ENCODE measurements around the gene TCOF1.

TCOF1 gene

GRCh38 chr5:150404121-150404520 is 46.6 kb downstream of the TCOF1 start:
- no peak overlapping the region for H3K4me3 ChIP-seq (ENCODE audit: low read depth, low read length)
- no peak for DNase-seq (ENCODE audit: low read depth)
- no peak for TF ChIP-seq CTCF (IDR thresholded peaks at IDR 0.05; ENCODE audit: control insufficient read depth, extremely low read depth, insufficient read depth)

- H3K4me3 ChIP-seq (ENCODE audit: low read depth, low read length), result no peak overlapping the region
- TF ChIP-seq CTCF (IDR thresholded peaks at IDR 0.05; ENCODE audit: control insufficient read depth, extremely low read depth, insufficient read depth), result no peak
Observed at GRCh38 chr5:150404535-150404934, 47.0 kb downstream of the TCOF1 start.

GRCh38 chr5:150404941-150405816 is 47.7 kb downstream of the TCOF1 start:
- no peak for DNase-seq (ENCODE audit: low read depth)
- TF ChIP-seq CTCF (IDR thresholded peaks at IDR 0.05; ENCODE audit: control insufficient read depth, extremely low read depth, insufficient read depth), result no peak
- H3K4me3 ChIP-seq (ENCODE audit: low read depth, low read length), result no peak overlapping the region

More at GRCh38 chr5:150404535-150404934, 47.0 kb downstream of the TCOF1 start:
- no peak for DNase-seq (ENCODE audit: low read depth)

GRCh38 chr5:150406103-150406722 is 48.7 kb downstream of the TCOF1 start:
- TF ChIP-seq CTCF (IDR thresholded peaks at IDR 0.05; ENCODE audit: control insufficient read depth, extremely low read depth, insufficient read depth), result no peak
- H3K4me3 ChIP-seq (ENCODE audit: low read depth, low read length), result no peak overlapping the region

GRCh38 chr5:150406723-150407095 is 49.2 kb downstream of the TCOF1 start:
- TF ChIP-seq CTCF (IDR thresholded peaks at IDR 0.05; ENCODE audit: control insufficient read depth, extremely low read depth, insufficient read depth), result no peak
- DNase-seq (ENCODE audit: low read depth), result no peak
- no peak overlapping the region for H3K4me3 ChIP-seq (ENCODE audit: low read depth, low read length)

More at GRCh38 chr5:150406103-150406722, 48.7 kb downstream of the TCOF1 start:
- no peak for DNase-seq (ENCODE audit: low read depth)

GRCh38 chr5:150407096-150407720 is 49.7 kb downstream of the TCOF1 start:
- no peak for TF ChIP-seq CTCF (IDR thresholded peaks at IDR 0.05; ENCODE audit: control insufficient read depth, extremely low read depth, insufficient read depth)
- DNase-seq (ENCODE audit: low read depth), result no peak
- H3K4me3 ChIP-seq (ENCODE audit: low read depth, low read length), result no peak overlapping the region

Measured in LNCaP clone FGC (cell line).